Neural progenitor cell (in vitro differentiated cells): ENCODE results near the gene C1QL4.

ENCODE experiments used
- EZH2 ChIP-seq: fragments of 200-600 bp; sonication (generic); IDR thresholded peaks from 2 replicates; pipeline ENCODE4 v1.6.1; 2017; ENCODE audit warnings: antibody characterized with exemption, mild to moderate bottlenecking, moderate library complexity
- EZH2phosphoT487 ChIP-seq: fragments of 200-600 bp; sonication (generic); IDR thresholded peaks from 2 replicates; pipeline ENCODE4 v1.6.1; 2017; ENCODE audit warnings: antibody characterized with exemption
- TF ChIP-seq, protein P1 (sequence below): fragments of 200-600 bp; sonication (generic); IDR thresholded peaks from 2 replicates; pipeline ENCODE4 v1.5.1; 2017; ENCODE audit warnings: antibody characterized with exemption, mild to moderate bottlenecking

DNA sequence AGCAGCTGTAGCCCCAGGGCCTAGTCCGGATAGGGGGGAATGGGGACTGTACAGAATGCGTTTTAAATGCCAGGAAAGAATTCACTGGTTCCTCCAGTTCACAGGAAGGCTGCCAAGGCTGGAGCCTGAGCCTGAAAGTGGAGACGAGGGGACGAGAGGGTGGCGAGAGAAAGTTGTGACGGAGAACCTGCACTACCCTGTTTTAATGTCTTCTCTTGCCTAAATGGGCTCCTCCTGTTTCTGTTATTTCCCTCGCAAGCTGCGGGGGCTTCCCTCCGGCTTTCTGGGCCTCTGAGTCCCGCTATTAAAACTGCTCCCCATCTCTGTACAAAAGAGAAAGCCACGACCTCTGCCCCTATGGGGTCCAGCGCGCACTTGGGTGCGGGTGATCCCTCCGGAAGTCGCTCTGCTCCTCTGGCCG, 4.5 kb downstream of the C1QL4 start:
- TF ChIP-seq, protein P1, sequence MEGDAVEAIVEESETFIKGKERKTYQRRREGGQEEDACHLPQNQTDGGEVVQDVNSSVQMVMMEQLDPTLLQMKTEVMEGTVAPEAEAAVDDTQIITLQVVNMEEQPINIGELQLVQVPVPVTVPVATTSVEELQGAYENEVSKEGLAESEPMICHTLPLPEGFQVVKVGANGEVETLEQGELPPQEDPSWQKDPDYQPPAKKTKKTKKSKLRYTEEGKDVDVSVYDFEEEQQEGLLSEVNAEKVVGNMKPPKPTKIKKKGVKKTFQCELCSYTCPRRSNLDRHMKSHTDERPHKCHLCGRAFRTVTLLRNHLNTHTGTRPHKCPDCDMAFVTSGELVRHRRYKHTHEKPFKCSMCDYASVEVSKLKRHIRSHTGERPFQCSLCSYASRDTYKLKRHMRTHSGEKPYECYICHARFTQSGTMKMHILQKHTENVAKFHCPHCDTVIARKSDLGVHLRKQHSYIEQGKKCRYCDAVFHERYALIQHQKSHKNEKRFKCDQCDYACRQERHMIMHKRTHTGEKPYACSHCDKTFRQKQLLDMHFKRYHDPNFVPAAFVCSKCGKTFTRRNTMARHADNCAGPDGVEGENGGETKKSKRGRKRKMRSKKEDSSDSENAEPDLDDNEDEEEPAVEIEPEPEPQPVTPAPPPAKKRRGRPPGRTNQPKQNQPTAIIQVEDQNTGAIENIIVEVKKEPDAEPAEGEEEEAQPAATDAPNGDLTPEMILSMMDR, result no peak
- TF ChIP-seq EZH2 (no peak), EZH2phosphoT487 (no peak)
